ENCODE data around the gene LGALS3.

DNA sequence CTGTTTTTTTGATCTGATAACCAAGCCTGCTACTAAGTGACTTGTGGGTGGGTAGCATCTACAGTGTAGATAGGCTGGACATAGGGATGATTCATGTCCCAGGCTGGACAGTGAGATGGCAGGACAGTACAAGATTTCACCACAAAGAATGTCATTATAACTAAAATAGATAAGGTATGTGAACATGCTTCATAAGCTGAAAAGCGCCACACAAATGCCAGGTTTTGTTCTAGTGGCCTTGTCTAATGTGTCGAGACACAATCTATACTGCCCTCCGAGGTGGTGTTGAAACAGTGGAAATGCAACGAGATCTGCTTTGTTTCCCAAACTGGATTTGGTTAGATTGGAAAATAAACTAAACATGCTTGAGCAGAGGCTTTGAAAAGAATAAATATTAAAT lies 4.4 kb downstream of the LGALS3 start:
- TF ChIP-seq, protein P1, sequence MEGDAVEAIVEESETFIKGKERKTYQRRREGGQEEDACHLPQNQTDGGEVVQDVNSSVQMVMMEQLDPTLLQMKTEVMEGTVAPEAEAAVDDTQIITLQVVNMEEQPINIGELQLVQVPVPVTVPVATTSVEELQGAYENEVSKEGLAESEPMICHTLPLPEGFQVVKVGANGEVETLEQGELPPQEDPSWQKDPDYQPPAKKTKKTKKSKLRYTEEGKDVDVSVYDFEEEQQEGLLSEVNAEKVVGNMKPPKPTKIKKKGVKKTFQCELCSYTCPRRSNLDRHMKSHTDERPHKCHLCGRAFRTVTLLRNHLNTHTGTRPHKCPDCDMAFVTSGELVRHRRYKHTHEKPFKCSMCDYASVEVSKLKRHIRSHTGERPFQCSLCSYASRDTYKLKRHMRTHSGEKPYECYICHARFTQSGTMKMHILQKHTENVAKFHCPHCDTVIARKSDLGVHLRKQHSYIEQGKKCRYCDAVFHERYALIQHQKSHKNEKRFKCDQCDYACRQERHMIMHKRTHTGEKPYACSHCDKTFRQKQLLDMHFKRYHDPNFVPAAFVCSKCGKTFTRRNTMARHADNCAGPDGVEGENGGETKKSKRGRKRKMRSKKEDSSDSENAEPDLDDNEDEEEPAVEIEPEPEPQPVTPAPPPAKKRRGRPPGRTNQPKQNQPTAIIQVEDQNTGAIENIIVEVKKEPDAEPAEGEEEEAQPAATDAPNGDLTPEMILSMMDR (IDR thresholded peaks at IDR 0.05; ENCODE audit: low read depth, low read length, missing input control) = no peak
- TF ChIP-seq YY1 (IDR thresholded peaks at IDR 0.05) (no peak), MAX (IDR thresholded peaks at IDR 0.05) (no peak), TAF1 (conservative IDR thresholded peaks at IDR 0.05) (no peak), HNF4A (conservative IDR thresholded peaks at IDR 0.05) (no peak), JUND (IDR thresholded peaks at IDR 0.05) (no peak)
